Neural progenitor cell (in vitro differentiated cells): Measurements from ENCODE around the gene PRKAG2. TPM values are rescaled to one million over a fixed set of nuclear protein-coding genes. Genes with fewer than 3 reads are reported as not detected.

Experiments
- DNase-seq: peaks from one replicate; pipeline ENCODE4 v3.0.0-alpha.2; 2016; ENCODE audit warnings: low spot score
- H2AFZ ChIP-seq: fragments of 200-600 bp; sonication (generic); replicated peaks from 2 replicates; pipeline ENCODE4 v1.6.1; 2016; ENCODE audit warnings: antibody characterized with exemption
- H3F3A ChIP-seq: fragments of 200-600 bp; sonication (generic); 2 replicates; pipeline ENCODE4 v1.6.1; 2016; ENCODE audit warnings: antibody characterized with exemption, low read depth
- H3K27ac ChIP-seq: fragments of 200-600 bp; sonication (generic); 2 replicates; pipeline ENCODE4 v1.5.1; 2016; ENCODE audit warnings: mild to moderate bottlenecking
- H3K27me3 ChIP-seq: fragments of 200-600 bp; sonication (generic); 2 replicates; pipeline ENCODE4 v1.6.1; 2016; ENCODE audit warnings: mild to moderate bottlenecking, moderate library complexity
- H3K36me3 ChIP-seq: fragments of 200-600 bp; sonication (generic); 2 replicates; pipeline ENCODE4 v1.5.1; 2016
- H3K4me1 ChIP-seq: fragments of 200-600 bp; sonication (generic); 2 replicates; pipeline ENCODE4 v1.6.1; 2016; ENCODE audit warnings: mixed run types
- H3K4me2 ChIP-seq: fragments of 200-600 bp; sonication (generic); 2 replicates; pipeline ENCODE4 v1.6.1; 2016
- H3K4me3 ChIP-seq: fragments of 200-600 bp; sonication (generic); 2 replicates; pipeline ENCODE4 v1.5.1; 2016
- H3K79me2 ChIP-seq: fragments of 200-600 bp; sonication (generic); 2 replicates; pipeline ENCODE4 v1.6.1; 2016; ENCODE audit warnings: low read depth
- H3K9ac ChIP-seq: fragments of 200-600 bp; sonication (generic); 2 replicates; pipeline ENCODE4 v1.6.1; 2016
- H3K9me3 ChIP-seq: fragments of 200-600 bp; sonication (generic); 2 replicates; pipeline ENCODE4 v1.5.1; 2016; ENCODE audit warnings: low read depth
- H4K20me1 ChIP-seq: fragments of 200-600 bp; sonication (generic); 2 replicates; pipeline ENCODE4 v1.6.1; 2016; ENCODE audit warnings: low read depth
- H3K27ac Mint-ChIP-seq: 3 replicates; pipeline ENCODE4 v1.8.0; 2021; ENCODE audit warnings: mixed read lengths
- H3K27me3 Mint-ChIP-seq: 2 replicates; pipeline ENCODE4 v1.8.0; 2022; ENCODE audit warnings: low read depth, mild to moderate bottlenecking, inconsistent platforms, moderate library complexity, mixed read lengths; ENCODE audit not compliant: insufficient read depth
- H3K36me3 Mint-ChIP-seq: 3 replicates; pipeline ENCODE4 v1.8.0; 2021; ENCODE audit warnings: mixed read lengths
- H3K4me1 Mint-ChIP-seq: 3 replicates; pipeline ENCODE4 v1.8.0; 2021; ENCODE audit warnings: mixed read lengths
- H3K4me3 Mint-ChIP-seq: 3 replicates; pipeline ENCODE4 v1.8.0; 2021; ENCODE audit warnings: mild to moderate bottlenecking, moderate library complexity, mixed read lengths
- H3K9me3 Mint-ChIP-seq: 3 replicates; pipeline ENCODE4 v1.8.0; 2020; ENCODE audit warnings: mixed read lengths
- CTCF ChIP-seq: fragments of 200-600 bp; sonication (generic); IDR thresholded peaks from 2 replicates; pipeline ENCODE4 v1.5.1; 2017; ENCODE audit warnings: antibody characterized with exemption, mild to moderate bottlenecking
- EZH2 ChIP-seq: fragments of 200-600 bp; sonication (generic); IDR thresholded peaks from 2 replicates; pipeline ENCODE4 v1.6.1; 2017; ENCODE audit warnings: antibody characterized with exemption, mild to moderate bottlenecking, moderate library complexity
- EZH2phosphoT487 ChIP-seq: fragments of 200-600 bp; sonication (generic); IDR thresholded peaks from 2 replicates; pipeline ENCODE4 v1.6.1; 2017; ENCODE audit warnings: antibody characterized with exemption
- total RNA-seq: library from RNA; depleted of rRNA; stranded (reverse); fragments of >200 nt; gene quantifications from 2 replicates; pipeline ENCODE4 v1.2.3, GENCODE V29; 2015; ENCODE audit warnings: low replicate concordance

Gene PRKAG2
- total RNA-seq, 1 donor from 2014 or later = 11.4 TPM

DNA sequence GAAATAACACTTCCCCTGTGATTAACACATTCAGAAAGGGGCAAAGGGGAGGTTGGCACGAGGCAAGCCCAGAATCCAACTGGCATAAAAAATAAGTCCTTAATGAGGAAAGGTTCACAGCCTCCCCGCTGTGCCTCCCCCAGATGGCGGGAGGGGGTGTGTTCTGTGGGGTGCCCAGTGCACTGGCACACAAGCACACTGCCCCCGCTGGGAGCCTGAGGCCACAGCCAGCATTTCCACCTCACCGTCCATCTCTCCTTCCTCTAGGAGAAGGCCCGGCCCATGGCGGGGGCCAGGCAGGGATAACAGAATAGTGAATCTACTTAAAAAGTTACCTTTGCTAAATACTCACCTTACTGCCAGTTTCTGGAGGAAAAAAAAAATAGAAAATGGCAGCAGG is 43.2 kb downstream of the PRKAG2 start:
- Histone ChIP-seq H3K27ac (no peak overlapping the region), H3K4me3 (no peak overlapping the region), H3K4me1 (peaks cover 17% of the 10 kb centered on the region), H2AFZ (no peak overlapping the region), H3K9me3 (no peaks in the 10 kb centered on the region), H3K9ac (no peak overlapping the region), H3K36me3 (no peaks in the 10 kb centered on the region), H3F3A (peaks cover 18% of the 10 kb centered on the region), H3K27me3 (peaks cover 19% of the 10 kb centered on the region), H4K20me1 (peaks cover 17% of the 10 kb centered on the region), H3K79me2 (no peaks in the 10 kb centered on the region), H3K4me2 (no peak overlapping the region)
- Mint-ChIP-seq H3K36me3 (no peaks in the 10 kb centered on the region), H3K9me3 (no peaks in the 10 kb centered on the region), H3K4me1 (peaks cover 27% of the 10 kb centered on the region), H3K27me3 (peaks cover 11% of the 10 kb centered on the region), H3K27ac (no peak overlapping the region), H3K4me3 (no peak overlapping the region)
- DNase-seq = peak; percentile 14
- TF ChIP-seq CTCF (peak; percentile 13), EZH2 (no peak)

DNA sequence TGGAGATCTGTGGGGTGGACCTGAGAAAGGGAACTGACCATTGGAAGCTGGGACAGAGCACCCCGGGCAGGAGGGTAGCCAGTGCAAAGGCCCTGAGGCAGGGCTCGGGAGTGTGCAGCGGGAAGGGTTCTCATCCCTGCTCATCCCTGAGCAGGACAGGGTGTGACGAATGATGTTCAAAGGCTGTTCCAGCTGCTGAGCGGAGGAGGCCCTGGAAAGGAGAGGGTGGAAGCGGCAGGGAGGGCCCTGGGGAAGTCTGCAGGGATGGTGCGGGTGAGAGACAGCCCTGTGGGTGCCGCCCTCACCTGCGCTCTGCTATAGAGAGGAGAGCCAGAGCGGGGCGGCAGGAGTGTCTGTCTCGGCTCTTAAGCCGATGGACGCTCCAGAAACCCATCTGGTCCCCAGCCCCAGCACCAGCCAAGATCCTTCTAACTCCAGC is 43.7 kb downstream of the PRKAG2 start:
- H3F3A ChIP-seq = peaks cover 16% of the 10 kb centered on the region
- no peak overlapping the region for H3K9ac ChIP-seq
- no peaks in the 10 kb centered on the region for H3K36me3 ChIP-seq
- no peaks in the 10 kb centered on the region for H3K9me3 ChIP-seq
- no peak overlapping the region for H3K4me3 ChIP-seq
- H3K79me2 ChIP-seq = no peaks in the 10 kb centered on the region
- Mint-ChIP-seq H3K9me3 (no peaks in the 10 kb centered on the region), H3K4me1 (peaks cover 24% of the 10 kb centered on the region), H3K27ac (no peak overlapping the region), H3K27me3 (peaks cover 9% of the 10 kb centered on the region), H3K4me3 (no peak overlapping the region), H3K36me3 (no peaks in the 10 kb centered on the region)
- H2AFZ ChIP-seq = no peak overlapping the region
- no peak for TF ChIP-seq EZH2
- no peak for TF ChIP-seq CTCF
- no peak for TF ChIP-seq EZH2phosphoT487
- no peak overlapping the region for H3K4me2 ChIP-seq
- peaks cover 19% of the 10 kb centered on the region for H3K27me3 ChIP-seq
- H4K20me1 ChIP-seq = peaks cover 15% of the 10 kb centered on the region
- no peak for DNase-seq
- H3K4me1 ChIP-seq = peaks cover 16% of the 10 kb centered on the region
- no peak overlapping the region for H3K27ac ChIP-seq

DNA sequence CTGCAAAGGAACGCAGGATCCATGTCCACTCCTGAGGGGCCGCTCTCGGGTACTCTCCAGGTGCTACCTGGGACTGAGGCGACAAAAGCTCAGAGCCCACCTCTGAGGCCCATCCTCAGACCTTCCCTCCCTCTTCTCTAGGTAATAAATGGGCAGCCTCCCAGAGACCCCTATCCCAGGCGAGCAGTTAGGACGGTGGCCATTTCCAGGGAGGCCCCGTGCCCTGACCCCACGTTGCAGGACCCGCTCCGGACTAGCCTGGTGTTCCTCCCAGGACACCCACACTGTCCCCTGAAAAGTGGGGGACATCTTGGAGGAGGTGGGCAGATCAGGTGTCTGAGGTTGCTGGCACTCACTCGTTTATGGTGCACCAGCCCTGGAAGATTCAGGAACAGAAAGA is 44.3 kb downstream of the PRKAG2 start:
- Histone ChIP-seq H3K27ac (no peak overlapping the region), H3K9ac (no peak overlapping the region), H3K36me3 (no peaks in the 10 kb centered on the region), H4K20me1 (peaks cover 10% of the 10 kb centered on the region), H3K79me2 (no peaks in the 10 kb centered on the region), H3K4me3 (no peak overlapping the region), H3K4me2 (no peak overlapping the region), H3K9me3 (no peaks in the 10 kb centered on the region), H3F3A (peaks cover 10% of the 10 kb centered on the region), H2AFZ (no peak overlapping the region), H3K4me1 (peaks cover 11% of the 10 kb centered on the region), H3K27me3 (peaks cover 19% of the 10 kb centered on the region)
- Mint-ChIP-seq H3K36me3 (no peaks in the 10 kb centered on the region), H3K27me3 (peaks cover 10% of the 10 kb centered on the region), H3K4me3 (no peak overlapping the region), H3K4me1 (peaks cover 18% of the 10 kb centered on the region), H3K9me3 (no peaks in the 10 kb centered on the region), H3K27ac (no peak overlapping the region)
- DNase-seq = no peak
- TF ChIP-seq EZH2phosphoT487 (no peak), EZH2 (no peak), CTCF (no peak)
